MM.1S (cell line): ENCODE results near the gene SMCHD1.
"Not testable (repeated sequence)": the region's sequence is repeated elsewhere in the genome, so short reads cannot be mapped to it uniquely, and the experiment has no call there.

Source experiments
- DNase-seq: peaks from one replicate; pipeline ENCODE4 v3.0.0-alpha.2; 2015
- H2AFZ ChIP-seq: fragments of 300-600 bp; sonication (generic); 2 replicates; pipeline ENCODE4 v1.6.0; 2016; ENCODE audit warnings: antibody characterized with exemption, low read length
- H3F3A ChIP-seq: fragments of 300-600 bp; sonication (generic); 2 replicates; pipeline ENCODE4 v1.6.1; 2016; ENCODE audit warnings: mild to moderate bottlenecking, antibody characterized with exemption, low read length, moderate library complexity, mixed read lengths; ENCODE audit not compliant: insufficient read depth
- H3K27ac ChIP-seq: fragments of 300-600 bp; sonication (generic); 2 replicates; pipeline ENCODE4 v1.5.1; 2016; ENCODE audit warnings: mild to moderate bottlenecking, low read length
- H3K27me3 ChIP-seq: fragments of 300-600 bp; sonication (generic); replicated peaks from 2 replicates; pipeline ENCODE4 v1.6.0; 2016; ENCODE audit warnings: low read length; ENCODE audit not compliant: insufficient read depth
- H3K36me3 ChIP-seq: fragments of 300-600 bp; sonication (generic); replicated peaks from 2 replicates; pipeline ENCODE4 v1.6.1; 2016; ENCODE audit warnings: mild to moderate bottlenecking, low read length, mixed read lengths; ENCODE audit not compliant: insufficient read depth
- H3K4me1 ChIP-seq: fragments of 300-600 bp; sonication (generic); 2 replicates; pipeline ENCODE4 v1.6.1; 2016; ENCODE audit warnings: low read length, mixed read lengths
- H3K4me2 ChIP-seq: fragments of 300-600 bp; sonication (generic); 2 replicates; pipeline ENCODE4 v1.6.0; 2016; ENCODE audit warnings: low read depth, low read length
- H3K4me3 ChIP-seq: fragments of 300-600 bp; sonication (generic); 2 replicates; pipeline ENCODE4 v1.5.1; 2016; ENCODE audit warnings: low read length, mixed read lengths
- H3K79me2 ChIP-seq: fragments of 300-600 bp; sonication (generic); 2 replicates; pipeline ENCODE4 v1.6.1; 2016; ENCODE audit warnings: mixed run types, low read length, mixed read lengths
- H3K9ac ChIP-seq: fragments of 300-600 bp; sonication (generic); 2 replicates; pipeline ENCODE4 v1.6.1; 2016; ENCODE audit warnings: low read length, mixed read lengths
- H3K9me2 ChIP-seq: fragments of 300-600 bp; sonication (generic); replicated peaks from 2 replicates; pipeline ENCODE4 v1.6.1; 2016; ENCODE audit warnings: mild to moderate bottlenecking, low read length, mixed read lengths; ENCODE audit not compliant: insufficient read depth
- H3K9me3 ChIP-seq: fragments of 300-600 bp; sonication (generic); replicated peaks from 2 replicates; pipeline ENCODE4 v1.6.1; 2016; ENCODE audit warnings: mild to moderate bottlenecking, low read length, mixed read lengths; ENCODE audit not compliant: insufficient read depth
- H4K20me1 ChIP-seq: fragments of 300-600 bp; sonication (generic); 2 replicates; pipeline ENCODE4 v1.6.1; 2016; ENCODE audit warnings: mild to moderate bottlenecking, low read length, moderate library complexity, mixed read lengths; ENCODE audit not compliant: insufficient read depth
- EZH2 ChIP-seq: fragments of 300-600 bp; sonication (generic); optimal IDR thresholded peaks from 2 replicates; pipeline ENCODE3; 2017; ENCODE audit warnings: low read depth, mild to moderate bottlenecking, antibody characterized with exemption, low read length, mixed read lengths
- EZH2phosphoT487 ChIP-seq: fragments of 300-600 bp; sonication (generic); IDR thresholded peaks from 2 replicates; pipeline ENCODE4 v1.6.1; 2018; ENCODE audit warnings: antibody characterized with exemption, low read length
- TF ChIP-seq, protein P1 (sequence below): fragments of 300-600 bp; sonication (generic); IDR thresholded peaks from 2 replicates; pipeline ENCODE4 v1.5.1; 2016; ENCODE audit warnings: antibody characterized with exemption, low read length, mixed read lengths

SMCHD1 gene

GRCh38 chr18:2797951-2798350 is 142.4 kb downstream of the SMCHD1 start:
- Histone ChIP-seq H3K4me3 (no peak overlapping the region), H3K9me2 (no peaks in the 10 kb centered on the region), H4K20me1 (no peaks in the 10 kb centered on the region), H3K9ac (no peak overlapping the region), H3K9me3 (no peaks in the 10 kb centered on the region), H2AFZ (no peak overlapping the region), H3K4me2 (no peak overlapping the region), H3F3A (no peaks in the 10 kb centered on the region), H3K4me1 (no peaks in the 10 kb centered on the region), H3K27ac (no peak overlapping the region), H3K36me3 (peaks cover 2% of the 10 kb centered on the region; the same call in 1 of the 2 replicates), H3K27me3 (no peaks in the 10 kb centered on the region), H3K79me2 (no peaks in the 10 kb centered on the region)
- no peak for DNase-seq
- TF ChIP-seq, protein P1, sequence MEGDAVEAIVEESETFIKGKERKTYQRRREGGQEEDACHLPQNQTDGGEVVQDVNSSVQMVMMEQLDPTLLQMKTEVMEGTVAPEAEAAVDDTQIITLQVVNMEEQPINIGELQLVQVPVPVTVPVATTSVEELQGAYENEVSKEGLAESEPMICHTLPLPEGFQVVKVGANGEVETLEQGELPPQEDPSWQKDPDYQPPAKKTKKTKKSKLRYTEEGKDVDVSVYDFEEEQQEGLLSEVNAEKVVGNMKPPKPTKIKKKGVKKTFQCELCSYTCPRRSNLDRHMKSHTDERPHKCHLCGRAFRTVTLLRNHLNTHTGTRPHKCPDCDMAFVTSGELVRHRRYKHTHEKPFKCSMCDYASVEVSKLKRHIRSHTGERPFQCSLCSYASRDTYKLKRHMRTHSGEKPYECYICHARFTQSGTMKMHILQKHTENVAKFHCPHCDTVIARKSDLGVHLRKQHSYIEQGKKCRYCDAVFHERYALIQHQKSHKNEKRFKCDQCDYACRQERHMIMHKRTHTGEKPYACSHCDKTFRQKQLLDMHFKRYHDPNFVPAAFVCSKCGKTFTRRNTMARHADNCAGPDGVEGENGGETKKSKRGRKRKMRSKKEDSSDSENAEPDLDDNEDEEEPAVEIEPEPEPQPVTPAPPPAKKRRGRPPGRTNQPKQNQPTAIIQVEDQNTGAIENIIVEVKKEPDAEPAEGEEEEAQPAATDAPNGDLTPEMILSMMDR: no peak
- TF ChIP-seq EZH2phosphoT487 (no peak), EZH2 (no peak)

DNA sequence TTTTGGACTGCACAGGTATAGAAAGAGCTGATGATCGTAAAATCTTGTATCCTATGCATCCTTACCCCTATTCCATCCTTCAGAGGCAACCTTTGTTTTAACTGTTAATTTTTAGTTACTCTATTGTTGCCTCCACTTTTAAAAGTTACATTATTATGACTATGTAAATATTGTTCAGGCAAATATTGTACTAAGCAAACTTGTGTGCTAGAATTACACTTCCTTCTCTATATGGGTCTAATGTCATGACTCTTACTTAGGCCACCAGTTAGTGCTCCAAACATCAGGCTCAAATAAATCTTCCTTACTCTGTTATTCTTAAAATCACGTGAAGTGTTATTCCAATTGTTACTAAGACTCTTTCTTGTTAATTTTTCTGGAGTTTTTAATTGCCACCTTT is 143.8 kb downstream of the SMCHD1 start:
- no peak overlapping the region for H3K4me2 ChIP-seq
- H3K27ac ChIP-seq: no peak overlapping the region
- DNase-seq: no peak
- H3K27me3 ChIP-seq: no peaks in the 10 kb centered on the region
- no peaks in the 10 kb centered on the region for H3K4me1 ChIP-seq
- H4K20me1 ChIP-seq: no peaks in the 10 kb centered on the region
- no peak overlapping the region for H2AFZ ChIP-seq
- peaks cover 2% of the 10 kb centered on the region; the same call in 1 of the 2 replicates for H3K36me3 ChIP-seq
- H3K9me2 ChIP-seq: no peaks in the 10 kb centered on the region
- TF ChIP-seq, protein P1: no peak
- TF ChIP-seq EZH2phosphoT487 (no peak), EZH2 (no peak)
- no peak overlapping the region for H3K4me3 ChIP-seq
- H3F3A ChIP-seq: no peaks in the 10 kb centered on the region
- H3K9ac ChIP-seq: no peak overlapping the region
- no peaks in the 10 kb centered on the region for H3K79me2 ChIP-seq
- no peaks in the 10 kb centered on the region for H3K9me3 ChIP-seq

DNA sequence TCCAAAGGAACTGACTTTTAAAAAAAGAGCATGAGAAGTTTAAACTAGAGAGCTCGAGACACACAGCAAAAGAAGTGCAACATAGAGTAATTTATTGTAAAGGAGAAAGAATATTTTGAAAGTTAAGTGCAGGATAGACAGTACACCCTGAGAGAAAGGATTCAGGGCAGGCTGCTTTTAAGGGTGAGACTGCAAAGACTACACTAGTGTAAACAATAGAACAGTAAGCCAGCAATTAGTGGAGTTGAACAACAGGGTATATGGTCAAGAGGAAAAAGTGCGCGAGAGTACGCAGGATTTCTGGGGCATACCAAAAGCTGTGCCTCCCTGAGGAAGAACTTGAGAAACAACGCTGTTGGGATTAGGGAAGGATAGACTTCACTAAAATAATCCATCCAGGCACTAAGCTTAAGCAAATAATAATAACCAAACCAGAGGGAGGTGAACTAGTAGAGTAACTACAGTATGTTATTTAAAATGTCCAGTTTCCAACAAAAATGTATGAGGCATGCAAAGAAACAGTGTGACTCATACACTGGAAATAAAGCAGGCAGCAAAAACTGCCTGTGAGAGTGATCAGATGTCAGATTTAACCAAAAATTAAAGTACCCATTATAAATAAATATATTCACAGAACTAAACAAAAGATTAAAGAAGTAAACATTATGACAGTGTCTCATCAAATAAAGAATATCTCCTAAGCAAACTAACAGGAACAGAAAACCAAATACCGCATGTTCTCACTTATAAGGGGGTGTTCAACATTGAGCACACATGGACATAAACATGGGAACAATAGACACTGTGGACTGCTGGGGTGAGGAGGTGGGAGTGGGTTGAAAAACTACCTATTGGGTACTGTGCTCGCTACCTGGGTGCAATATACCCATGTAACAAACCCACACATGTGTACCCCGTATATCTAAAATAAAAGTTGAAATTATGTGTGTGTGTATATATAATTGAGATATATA is 150.7 kb downstream of the SMCHD1 start:
- DNase-seq: no peak
- no peak overlapping the region for H3K9ac ChIP-seq
- no peak overlapping the region for H3K27ac ChIP-seq
- H3F3A ChIP-seq: no peaks in the 10 kb centered on the region
- no peak for TF ChIP-seq EZH2phosphoT487
- TF ChIP-seq, protein P1: no peak
- no peak for TF ChIP-seq EZH2
- 0 out of 2 replicates have a peak, but pooled peaks cover 6% of the 10 kb centered on the region for H3K36me3 ChIP-seq
- H3K4me3 ChIP-seq: no peak overlapping the region
- no peaks in the 10 kb centered on the region for H4K20me1 ChIP-seq
- no peak overlapping the region for H3K4me2 ChIP-seq
- no peaks in the 10 kb centered on the region for H3K27me3 ChIP-seq
- H3K9me2 ChIP-seq: no peaks in the 10 kb centered on the region
- no peaks in the 10 kb centered on the region for H3K4me1 ChIP-seq
- no peaks in the 10 kb centered on the region for H3K9me3 ChIP-seq
- H2AFZ ChIP-seq: no peak overlapping the region
- H3K79me2 ChIP-seq: no peaks in the 10 kb centered on the region

GRCh38 chr18:2808640-2809039 is 153.1 kb downstream of the SMCHD1 start:
- H3K4me1 ChIP-seq, H3K36me3 ChIP-seq: not testable (repeated sequence)

DNA sequence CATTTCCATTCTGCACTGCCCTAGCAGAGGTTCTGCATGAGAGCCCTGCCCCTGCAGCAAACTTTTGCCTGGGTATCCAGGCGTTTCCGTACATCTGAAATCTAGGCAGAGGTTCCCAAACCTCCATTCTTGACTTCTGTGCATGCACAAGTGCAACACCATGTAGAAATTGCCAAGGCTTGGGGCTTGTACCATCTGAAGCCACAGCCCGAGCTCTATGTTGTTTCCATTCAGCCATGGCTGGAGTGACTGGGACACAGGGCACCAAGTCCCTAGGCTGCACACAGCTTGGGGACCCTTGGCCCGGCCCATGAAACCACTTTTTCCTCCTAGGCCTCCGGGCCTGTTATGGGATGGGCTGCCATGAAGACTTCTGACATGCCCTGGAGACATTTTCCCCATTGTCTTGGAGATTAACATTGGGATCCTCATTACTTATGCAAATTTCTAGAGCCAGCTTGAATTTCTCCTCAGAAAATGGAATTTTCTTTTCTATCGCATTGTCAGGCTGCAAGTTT is 154.2 kb downstream of the SMCHD1 start:
- not testable (repeated sequence) for H3K36me3 ChIP-seq, H4K20me1 ChIP-seq, H3K9ac ChIP-seq, H3K79me2 ChIP-seq, H3K4me3 ChIP-seq, H3K4me1 ChIP-seq, H2AFZ ChIP-seq, DNase-seq, H3K9me3 ChIP-seq, H3K27ac ChIP-seq, H3K27me3 ChIP-seq, H3F3A ChIP-seq, H3K4me2 ChIP-seq, H3K9me2 ChIP-seq

More at GRCh38 chr18:2808640-2809039, 153.1 kb downstream of the SMCHD1 start:
- not testable (repeated sequence) for H3K79me2 ChIP-seq, H3K9me2 ChIP-seq, H3F3A ChIP-seq, H3K27ac ChIP-seq, DNase-seq, H2AFZ ChIP-seq, H3K9ac ChIP-seq, H3K9me3 ChIP-seq, H4K20me1 ChIP-seq, H3K4me3 ChIP-seq, H3K27me3 ChIP-seq, H3K4me2 ChIP-seq
